Measurements from ENCODE around the gene SIN3B. TPM values are rescaled to one million over a fixed set of nuclear protein-coding genes. Genes with fewer than 3 reads are reported as not detected.

SIN3B gene
- total RNA-seq, 1 experiment from 2014 or later = 83.8 TPM

DNA sequence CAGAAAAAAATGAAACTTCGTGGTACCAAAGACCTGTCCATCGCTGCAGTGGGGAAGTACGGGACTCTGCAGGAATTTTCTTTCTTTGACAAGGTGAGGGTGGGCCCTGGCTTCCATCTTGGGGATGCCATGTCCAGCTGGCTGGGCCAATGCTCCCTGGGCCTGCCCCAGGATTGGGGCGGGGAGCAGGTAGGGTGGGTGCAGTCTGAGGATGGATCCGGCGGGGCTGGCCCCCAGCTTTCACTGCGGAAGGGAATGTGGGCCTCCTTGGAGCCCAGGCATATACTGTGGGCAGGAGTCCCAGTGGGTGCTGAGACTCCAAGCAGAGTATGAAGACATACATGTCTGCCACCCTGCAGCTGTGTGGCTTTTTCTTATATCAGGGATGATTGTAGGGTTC, 23.9 kb downstream of the SIN3B start:
- DNase-seq = no peak
- no peak overlapping the region for H3K4me3 ChIP-seq
- POLR2A ChIA-PET (ENCODE audit: unreplicated experiment) = no interaction called here
- peaks cover 24% of the 10 kb centered on the region for H3K4me1 ChIP-seq (replicated peaks; ENCODE audit: insufficient read depth)
- no peaks in the 10 kb centered on the region for H3K9me3 ChIP-seq (ENCODE audit: insufficient read depth, low read depth)
- no peaks in the 10 kb centered on the region for H3K27me3 ChIP-seq (ENCODE audit: insufficient read depth, low read depth)
- H3F3A ChIP-seq (ENCODE audit: insufficient read depth, low read depth) = peaks cover 18% of the 10 kb centered on the region
- TF ChIP-seq EZH2 (IDR thresholded peaks at IDR 0.05; ENCODE audit: low read depth) = no peak
- no peak for TF ChIP-seq CTCF (conservative IDR thresholded peaks at IDR 0.05)
- no peak overlapping the region for H2AFZ ChIP-seq
- H3K79me2 ChIP-seq (ENCODE audit: low read depth) = no peaks in the 10 kb centered on the region
- peaks cover 29% of the 10 kb centered on the region; the same call in 1 of the 2 replicates for H4K20me1 ChIP-seq (ENCODE audit: insufficient read depth)
- no peaks in the 10 kb centered on the region for H3K9me2 ChIP-seq (ENCODE audit: insufficient read depth)
- intact Hi-C loops (cut with micrococcal nuclease; ENCODE audit: unreplicated experiment) = no loop called here
- H3K4me2 ChIP-seq = no peak overlapping the region
- BruUV-seq (replicated peaks) = no TSS peak
- CTCF ChIA-PET = no interaction called here
- H3K27ac ChIP-seq = no peak overlapping the region
- H3K36me3 ChIP-seq (ENCODE audit: low read depth) = peaks cover 38% of the 10 kb centered on the region

- POLR2A ChIA-PET (ENCODE audit: unreplicated experiment) = no interaction called here
- BruUV-seq (replicated peaks) = no TSS peak
- TF ChIP-seq CTCF (conservative IDR thresholded peaks at IDR 0.05) = no peak
- TF ChIP-seq EZH2 (IDR thresholded peaks at IDR 0.05; ENCODE audit: low read depth) = no peak
- DNase-seq = no peak
- Histone ChIP-seq H3K4me1 (replicated peaks; ENCODE audit: insufficient read depth) (no peaks in the 10 kb centered on the region), H3K27ac (no peak overlapping the region), H3K79me2 (ENCODE audit: low read depth) (no peaks in the 10 kb centered on the region), H3F3A (ENCODE audit: insufficient read depth, low read depth) (no peaks in the 10 kb centered on the region; the same call in none of the 2 replicates), H2AFZ (no peak overlapping the region), H3K27me3 (ENCODE audit: insufficient read depth, low read depth) (no peaks in the 10 kb centered on the region), H3K4me3 (no peak overlapping the region), H3K4me2 (no peak overlapping the region), H3K36me3 (ENCODE audit: low read depth) (peaks cover 15% of the 10 kb centered on the region), H4K20me1 (ENCODE audit: insufficient read depth) (0 out of 2 replicates have a peak, but pooled peaks cover 22% of the 10 kb centered on the region), H3K9me2 (ENCODE audit: insufficient read depth) (no peaks in the 10 kb centered on the region), H3K9me3 (ENCODE audit: insufficient read depth, low read depth) (no peaks in the 10 kb centered on the region)
- CTCF ChIA-PET = no interaction called here
- intact Hi-C loops (cut with micrococcal nuclease; ENCODE audit: unreplicated experiment) = no loop called here
Observed at GRCh38 chr19:16856091-16856490, 26.9 kb downstream of the SIN3B start.

DNA sequence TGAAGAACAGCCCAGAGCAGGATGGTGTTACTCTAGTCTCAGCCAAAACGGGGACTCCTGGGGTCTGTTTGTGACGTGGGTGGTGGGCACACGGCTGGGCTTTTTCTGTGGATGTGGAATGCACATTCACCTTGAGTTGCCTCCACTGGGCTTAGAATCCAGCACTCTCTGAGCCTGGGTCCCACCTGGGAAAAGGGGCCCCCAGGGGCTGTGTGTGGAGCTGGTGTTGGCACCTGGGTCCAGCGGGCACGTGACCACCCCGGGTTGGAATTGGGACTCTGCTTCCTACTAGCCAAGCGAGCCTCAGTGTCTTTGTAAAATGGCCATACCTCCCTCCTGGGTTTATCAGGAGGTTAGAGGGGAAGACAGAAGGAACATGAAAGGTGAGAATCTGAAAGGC, 30.4 kb downstream of the SIN3B start:
- no peaks in the 10 kb centered on the region for H3K4me1 ChIP-seq (replicated peaks; ENCODE audit: insufficient read depth)
- DNase-seq = no peak
- CTCF ChIA-PET = interaction anchor here (0.8 kb wide), 1 partner anchor 347 kb away, joined by 8 read pairs; no protein-coding TSS in a partner anchor
- intact Hi-C loops (cut with micrococcal nuclease; ENCODE audit: unreplicated experiment) = no loop called here
- no peaks in the 10 kb centered on the region; the same call in none of the 2 replicates for H3F3A ChIP-seq (ENCODE audit: insufficient read depth, low read depth)
- no peaks in the 10 kb centered on the region for H3K79me2 ChIP-seq (ENCODE audit: low read depth)
- no peaks in the 10 kb centered on the region for H3K9me2 ChIP-seq (ENCODE audit: insufficient read depth)
- no peaks in the 10 kb centered on the region for H3K27me3 ChIP-seq (ENCODE audit: insufficient read depth, low read depth)
- POLR2A ChIA-PET (ENCODE audit: unreplicated experiment) = no interaction called here
- no peaks in the 10 kb centered on the region for H3K9me3 ChIP-seq (ENCODE audit: insufficient read depth, low read depth)
- BruUV-seq (replicated peaks) = no TSS peak
- no peak overlapping the region for H2AFZ ChIP-seq
- no peak overlapping the region for H3K4me2 ChIP-seq
- peaks cover 19% of the 10 kb centered on the region; the same call in 1 of the 2 replicates for H3K36me3 ChIP-seq (ENCODE audit: low read depth)
- no peak overlapping the region for H3K4me3 ChIP-seq
- 0 out of 2 replicates have a peak, but pooled peaks cover 5% of the 10 kb centered on the region for H4K20me1 ChIP-seq (ENCODE audit: insufficient read depth)
- H3K27ac ChIP-seq = no peak overlapping the region
- TF ChIP-seq EZH2 (IDR thresholded peaks at IDR 0.05; ENCODE audit: low read depth) (no peak), CTCF (conservative IDR thresholded peaks at IDR 0.05) (no peak)
